ENCODE results near the gene RNF43. TPM values are rescaled to one million over a fixed set of nuclear protein-coding genes. Genes with fewer than 3 reads are reported as not detected.

Gene RNF43
- polyA plus RNA-seq, 1 of the 3 experiments (the other 2 are of a cell fraction) = not detected

DNA sequence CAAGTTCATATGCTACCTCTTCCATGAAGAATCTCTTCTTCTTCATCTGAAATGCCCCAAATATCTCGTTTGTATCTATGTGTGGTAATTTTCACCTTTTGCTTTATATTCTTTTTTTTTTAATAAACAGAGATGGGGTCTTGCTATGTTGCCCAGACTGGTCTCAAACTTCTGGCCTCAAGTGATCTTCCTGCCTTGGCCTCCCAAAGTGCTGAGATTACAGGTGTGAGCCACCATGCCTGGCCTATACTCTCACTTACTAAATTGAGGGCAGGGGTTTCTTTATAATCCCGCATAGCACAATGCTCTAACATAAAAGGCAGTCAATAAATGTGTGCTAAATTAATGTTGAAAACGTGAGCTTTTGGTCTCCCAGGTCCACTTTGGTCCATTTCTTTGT is 30.6 kb downstream of the RNF43 start (continued):
- TF ChIP-seq, protein P1, sequence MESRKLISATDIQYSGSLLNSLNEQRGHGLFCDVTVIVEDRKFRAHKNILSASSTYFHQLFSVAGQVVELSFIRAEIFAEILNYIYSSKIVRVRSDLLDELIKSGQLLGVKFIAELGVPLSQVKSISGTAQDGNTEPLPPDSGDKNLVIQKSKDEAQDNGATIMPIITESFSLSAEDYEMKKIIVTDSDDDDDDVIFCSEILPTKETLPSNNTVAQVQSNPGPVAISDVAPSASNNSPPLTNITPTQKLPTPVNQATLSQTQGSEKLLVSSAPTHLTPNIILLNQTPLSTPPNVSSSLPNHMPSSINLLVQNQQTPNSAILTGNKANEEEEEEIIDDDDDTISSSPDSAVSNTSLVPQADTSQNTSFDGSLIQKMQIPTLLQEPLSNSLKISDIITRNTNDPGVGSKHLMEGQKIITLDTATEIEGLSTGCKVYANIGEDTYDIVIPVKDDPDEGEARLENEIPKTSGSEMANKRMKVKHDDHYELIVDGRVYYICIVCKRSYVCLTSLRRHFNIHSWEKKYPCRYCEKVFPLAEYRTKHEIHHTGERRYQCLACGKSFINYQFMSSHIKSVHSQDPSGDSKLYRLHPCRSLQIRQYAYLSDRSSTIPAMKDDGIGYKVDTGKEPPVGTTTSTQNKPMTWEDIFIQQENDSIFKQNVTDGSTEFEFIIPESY (IDR thresholded peaks at IDR 0.05; ENCODE audit: borderline replicate concordance, low read depth) = no peak

DNA sequence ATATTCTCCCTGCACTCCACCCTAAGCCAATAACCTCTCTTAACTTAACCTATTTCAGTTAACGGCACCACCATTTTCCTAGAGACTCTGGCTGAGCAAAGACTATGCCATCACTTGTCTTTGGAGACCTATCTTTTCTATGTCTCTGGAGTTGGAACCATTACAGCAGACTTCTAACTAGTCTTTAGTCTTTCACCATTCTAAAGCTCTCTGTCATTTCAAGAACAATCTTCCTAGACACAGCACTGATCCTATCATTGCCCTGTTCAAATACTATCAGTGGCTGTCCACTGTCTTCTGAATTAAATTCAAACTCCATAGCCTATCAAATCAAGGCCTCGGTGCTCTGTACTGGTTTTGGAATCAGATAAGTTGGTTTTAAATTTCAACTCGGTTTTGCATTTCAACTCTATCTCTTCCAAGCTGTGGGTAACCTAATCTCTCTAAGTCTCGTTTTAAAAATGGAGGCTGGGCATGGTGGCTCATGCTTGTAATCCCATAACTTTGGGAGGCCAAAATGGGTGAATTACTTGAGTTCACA is 31.9 kb downstream of the RNF43 start:
- POLR2A ChIA-PET = no interaction called here
- Histone ChIP-seq H3K4me1 (ENCODE audit: control insufficient read depth in 1 of 2, insufficient read depth in 2 of 2, low read depth in 1 of 2, low read length in 1 of 2) (no peaks in the 10 kb centered on the region), H3F3A (replicated peaks; ENCODE audit: insufficient read depth) (no peaks in the 10 kb centered on the region), H3K27me3 (ENCODE audit: insufficient read depth) (peaks cover 17% of the 10 kb centered on the region), H2AFZ (ENCODE audit: low read depth) (no peak overlapping the region), H3K79me2 (ENCODE audit: insufficient read depth) (no peaks in the 10 kb centered on the region), H3K9me3 (no peaks in the 10 kb centered on the region), H4K20me1 (ENCODE audit: insufficient read depth) (no peaks in the 10 kb centered on the region), H3K36me3 (replicated peaks in 1 of 2; ENCODE audit: control insufficient read depth in 1 of 2, insufficient read depth in 2 of 2, low read length in 1 of 2) (no peaks in the 10 kb centered on the region), H3K9me2 (no peaks in the 10 kb centered on the region), H3K4me3 (ENCODE audit: low read depth in 2 of 2, low read length in 1 of 2) (no peak overlapping the region), H3K9ac (no peak overlapping the region), H3K4me2 (no peak overlapping the region), H3K27ac (ENCODE audit: low read depth in 2 of 2, low read length in 1 of 2) (no peak overlapping the region)
- TF ChIP-seq RAD21 (IDR thresholded peaks at IDR 0.05; ENCODE audit: low read length) (no peak), ELF1 (IDR thresholded peaks at IDR 0.05) (no peak), JUND (IDR thresholded peaks at IDR 0.05) (no peak), GATA2 (CRISPR knock-in tag; IDR thresholded peaks at IDR 0.05) (no peak), SIN3A (IDR thresholded peaks at IDR 0.05; ENCODE audit: borderline replicate concordance, low read depth, low read length) (no peak), GABPA (IDR thresholded peaks at IDR 0.05; ENCODE audit: low read depth) (no peak), POLR2AphosphoS5 (IDR thresholded peaks at IDR 0.05; ENCODE audit: low read depth, low read length) (no peak), RFX5 (IDR thresholded peaks at IDR 0.05; ENCODE audit: low read length) (no peak), FOSL2 (IDR thresholded peaks at IDR 0.05; ENCODE audit: borderline replicate concordance, low read depth) (no peak), FOXJ3 (CRISPR knock-in tag; IDR thresholded peaks at IDR 0.05) (no peak), TAF1 (IDR thresholded peaks at IDR 0.05; ENCODE audit: borderline replicate concordance, low read depth, low read length) (no peak)
- TF ChIP-seq, protein P2, sequence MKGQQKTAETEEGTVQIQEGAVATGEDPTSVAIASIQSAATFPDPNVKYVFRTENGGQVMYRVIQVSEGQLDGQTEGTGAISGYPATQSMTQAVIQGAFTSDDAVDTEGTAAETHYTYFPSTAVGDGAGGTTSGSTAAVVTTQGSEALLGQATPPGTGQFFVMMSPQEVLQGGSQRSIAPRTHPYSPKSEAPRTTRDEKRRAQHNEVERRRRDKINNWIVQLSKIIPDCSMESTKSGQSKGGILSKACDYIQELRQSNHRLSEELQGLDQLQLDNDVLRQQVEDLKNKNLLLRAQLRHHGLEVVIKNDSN (IDR thresholded peaks at IDR 0.05; ENCODE audit: borderline replicate concordance, low read depth) = no peak
- no peak for DNase-seq
- CTCF ChIA-PET = interaction anchor here (0.7 kb wide), 1 partner anchor 326 kb away, joined by 3 read pairs; no protein-coding TSS in a partner anchor
- 18% methylated on average over 4 of the region's 4 CpGs for WGBS (ENCODE audit: low lambda C conversion rate)

DNA sequence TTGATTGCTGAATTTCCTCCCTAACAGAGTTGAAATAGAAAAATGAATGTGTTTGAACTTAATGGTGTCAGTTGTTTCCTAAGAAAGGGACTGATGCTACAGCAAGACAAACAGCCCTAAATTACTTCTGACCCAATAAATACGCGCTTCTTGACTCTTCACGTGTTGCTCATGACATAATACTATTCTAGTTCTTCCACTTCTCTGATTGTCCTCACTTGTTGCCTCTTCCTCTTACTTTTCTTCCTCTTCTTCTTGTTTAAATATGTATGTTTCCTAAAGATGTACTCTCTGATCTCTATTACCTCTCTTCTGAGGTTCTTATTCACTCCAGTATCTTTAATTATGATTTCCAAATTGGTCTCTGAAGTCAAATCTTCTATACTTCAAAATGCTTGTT is 32.4 kb downstream of the RNF43 start:
- POLR2A ChIA-PET = no interaction called here
- no peak for TF ChIP-seq NRF1 (IDR thresholded peaks at IDR 0.05; ENCODE audit: low read depth, low read length)
- TF ChIP-seq, protein P1 (IDR thresholded peaks at IDR 0.05; ENCODE audit: borderline replicate concordance, low read depth) = no peak
- TF ChIP-seq EZH2phosphoT487 (IDR thresholded peaks at IDR 0.05; ENCODE audit: borderline replicate concordance, low read depth) = no peak
- no peak for TF ChIP-seq CHD2 (IDR thresholded peaks at IDR 0.05; ENCODE audit: low read length, partially characterized antibody)
- TF ChIP-seq YY1 (IDR thresholded peaks at IDR 0.05; ENCODE audit: low read depth) = no peak
- TF ChIP-seq FOSL2 (IDR thresholded peaks at IDR 0.05; ENCODE audit: borderline replicate concordance, low read depth) = no peak
- no peak for TF ChIP-seq MXI1 (IDR thresholded peaks at IDR 0.05; ENCODE audit: low read depth, low read length)
- no peak for TF ChIP-seq EP300 (IDR thresholded peaks at IDR 0.05; ENCODE audit: borderline replicate concordance in 1 of 2, low read depth in 1 of 2, low read length in 1 of 2)
- no peak for TF ChIP-seq RFX5 (IDR thresholded peaks at IDR 0.05; ENCODE audit: low read length)
- TF ChIP-seq POLR2AphosphoS5 (IDR thresholded peaks at IDR 0.05; ENCODE audit: low read depth, low read length) = no peak
- TF ChIP-seq RXRA (IDR thresholded peaks at IDR 0.05; ENCODE audit: borderline replicate concordance, low read depth) = no peak
- TF ChIP-seq, protein P2 (IDR thresholded peaks at IDR 0.05; ENCODE audit: borderline replicate concordance, low read depth) = no peak
- TF ChIP-seq TAF1 (IDR thresholded peaks at IDR 0.05; ENCODE audit: borderline replicate concordance, low read depth, low read length) = no peak

More for the DNA sequence above, 32.4 kb downstream of the RNF43 start:
- Histone ChIP-seq H3K9ac (no peak overlapping the region), H3K79me2 (ENCODE audit: insufficient read depth) (no peaks in the 10 kb centered on the region), H3K4me2 (no peak overlapping the region), H3F3A (replicated peaks; ENCODE audit: insufficient read depth) (no peaks in the 10 kb centered on the region), H2AFZ (ENCODE audit: low read depth) (no peak overlapping the region), H3K27ac (ENCODE audit: low read depth in 2 of 2, low read length in 1 of 2) (no peak overlapping the region), H4K20me1 (ENCODE audit: insufficient read depth) (no peaks in the 10 kb centered on the region), H3K9me2 (no peaks in the 10 kb centered on the region), H3K36me3 (replicated peaks in 1 of 2; ENCODE audit: control insufficient read depth in 1 of 2, insufficient read depth in 2 of 2, low read length in 1 of 2) (no peaks in the 10 kb centered on the region), H3K4me1 (ENCODE audit: control insufficient read depth in 1 of 2, insufficient read depth in 2 of 2, low read depth in 1 of 2, low read length in 1 of 2) (no peaks in the 10 kb centered on the region), H3K27me3 (ENCODE audit: insufficient read depth) (peaks cover 20% of the 10 kb centered on the region), H3K4me3 (ENCODE audit: low read depth in 2 of 2, low read length in 1 of 2) (no peak overlapping the region), H3K9me3 (no peaks in the 10 kb centered on the region)
- WGBS (ENCODE audit: low lambda C conversion rate) = 53% methylated on average over 3 of the region's 3 CpGs
- no peak for DNase-seq
- CTCF ChIA-PET = interaction anchor here (1.2 to 2.0 kb wide), 7 partner anchors 12 to 134 kb away, joined by 3 to 7 read pairs (median 4); partner anchors contain the start of gene RNF43

All from SK-N-SH (cell line).